Measurements from ENCODE around the gene PPARA.

DNA sequence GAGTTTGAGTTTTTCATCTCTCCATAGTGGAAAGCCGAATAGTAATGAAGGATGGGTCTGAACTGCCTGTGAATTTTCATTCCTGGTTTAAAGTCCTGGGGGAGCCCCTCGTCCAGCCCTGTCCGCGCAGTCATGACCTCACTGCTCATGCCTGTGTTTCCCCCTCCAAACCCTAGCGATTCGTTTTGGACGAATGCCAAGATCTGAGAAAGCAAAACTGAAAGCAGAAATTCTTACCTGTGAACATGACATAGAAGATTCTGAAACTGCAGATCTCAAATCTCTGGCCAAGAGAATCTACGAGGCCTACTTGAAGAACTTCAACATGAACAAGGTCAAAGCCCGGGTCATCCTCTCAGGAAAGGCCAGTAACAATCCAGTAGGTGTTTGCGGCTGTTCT is 69.3 kb downstream of the PPARA start:
- TF ChIP-seq CTCF (IDR thresholded peaks at IDR 0.05; ENCODE audit: insufficient read depth, low read depth, low read length) (no peak), EZH2 (IDR thresholded peaks at IDR 0.05; ENCODE audit: insufficient read depth, low read length) (no peak)

Data from astrocyte (in vitro differentiated cells and primary cell).